Nephron progenitor cell (in vitro differentiated cells): ENCODE results near the gene SPOUT1.

Experiments used
- DNase-seq: peaks from one replicate; pipeline ENCODE4 v3.0.0; 2021
- H3K27ac Mint-ChIP-seq: 2 replicates; pipeline ENCODE4 v1.8.0; 2021; ENCODE audit warnings: mild to moderate bottlenecking, moderate library complexity, mixed read lengths
- H3K27me3 Mint-ChIP-seq: 2 replicates; pipeline ENCODE4 v1.8.0; 2021; ENCODE audit warnings: mild to moderate bottlenecking, low read depth, mixed read lengths; ENCODE audit not compliant: poor library complexity
- H3K36me3 Mint-ChIP-seq: 2 replicates; pipeline ENCODE4 v1.8.0; 2021; ENCODE audit warnings: low read depth, mixed read lengths
- H3K4me1 Mint-ChIP-seq: 2 replicates; pipeline ENCODE4 v1.8.0; 2021; ENCODE audit warnings: mixed read lengths
- H3K4me3 Mint-ChIP-seq: 2 replicates; pipeline ENCODE4 v1.8.0; 2021; ENCODE audit warnings: mild to moderate bottlenecking, moderate library complexity, mixed read lengths
- H3K9me3 Mint-ChIP-seq: 2 replicates; pipeline ENCODE4 v1.8.0; 2021; ENCODE audit warnings: mild to moderate bottlenecking, moderate library complexity, mixed read lengths
- CTCF ChIP-seq: fragments of 200-600 bp; sonication (generic); IDR thresholded peaks from 2 replicates; pipeline ENCODE4 v1.5.0; 2021; ENCODE audit warnings: antibody characterized with exemption

The SPOUT1 gene

DNA sequence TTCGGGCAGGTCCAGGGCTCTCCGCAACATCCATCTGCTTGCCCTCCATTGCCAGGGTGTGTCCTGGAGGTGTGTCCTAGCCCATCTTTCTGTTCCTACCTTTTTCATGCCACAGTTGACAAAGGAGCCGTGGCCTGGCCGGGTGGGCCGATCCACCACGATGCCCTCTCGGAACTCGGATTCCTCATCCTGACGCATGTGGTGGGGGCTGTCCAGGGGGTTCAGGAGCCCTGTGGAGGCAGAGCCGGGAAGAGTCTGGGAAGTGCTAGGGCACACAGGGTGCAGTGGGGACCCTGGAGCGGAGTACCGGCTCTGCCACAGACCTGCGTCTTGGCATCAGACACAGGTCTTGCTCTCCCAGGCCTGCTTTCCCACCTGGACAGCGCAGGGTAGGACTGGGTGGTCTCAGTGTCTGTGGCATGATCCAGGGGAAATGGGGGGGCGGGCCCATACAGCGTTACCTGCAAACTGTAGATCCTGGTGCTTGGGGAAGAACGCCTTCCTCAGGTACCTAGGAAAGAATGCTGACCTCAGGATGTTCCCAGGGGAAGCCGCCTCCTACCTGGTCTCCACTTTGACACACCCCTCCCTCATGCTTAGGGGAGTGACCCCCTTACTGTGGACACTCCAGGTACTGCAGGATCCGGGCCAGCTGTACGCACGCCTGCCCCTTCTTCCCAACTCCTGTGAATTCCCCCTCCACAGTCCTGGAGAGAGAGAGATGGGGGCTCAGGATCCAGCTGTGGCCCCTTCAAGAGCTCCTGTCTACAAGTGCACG, 3.5 kb downstream of the SPOUT1 start:
- TF ChIP-seq CTCF, result no peak
- Mint-ChIP-seq H3K4me1 (peaks cover 15% of the 10 kb centered on the region), H3K27ac (no peak overlapping the region), H3K4me3 (no peak overlapping the region), H3K27me3 (no peaks in the 10 kb centered on the region), H3K36me3 (peaks cover 22% of the 10 kb centered on the region), H3K9me3 (no peaks in the 10 kb centered on the region)
- no peak for DNase-seq

GRCh38 chr9:128824911-128825310, 4.7 kb downstream of the SPOUT1 start:
- DNase-seq, result no peak
- H3K36me3 Mint-ChIP-seq, result peaks cover 23% of the 10 kb centered on the region
- H3K4me1 Mint-ChIP-seq, result peaks cover 17% of the 10 kb centered on the region
- TF ChIP-seq CTCF, result no peak
- peaks cover 4% of the 10 kb centered on the region for H3K27me3 Mint-ChIP-seq
- H3K4me3 Mint-ChIP-seq, result no peak overlapping the region
- H3K9me3 Mint-ChIP-seq, result no peaks in the 10 kb centered on the region
- H3K27ac Mint-ChIP-seq, result no peak overlapping the region

GRCh38 chr9:128823903-128824406, 5.6 kb downstream of the SPOUT1 start:
- Mint-ChIP-seq H3K4me3 (no peak overlapping the region), H3K27ac (no peak overlapping the region), H3K27me3 (peaks cover 11% of the 10 kb centered on the region), H3K4me1 (peaks cover 23% of the 10 kb centered on the region), H3K36me3 (peaks cover 21% of the 10 kb centered on the region), H3K9me3 (no peaks in the 10 kb centered on the region)
- no peak for DNase-seq
- TF ChIP-seq CTCF, result no peak

DNA sequence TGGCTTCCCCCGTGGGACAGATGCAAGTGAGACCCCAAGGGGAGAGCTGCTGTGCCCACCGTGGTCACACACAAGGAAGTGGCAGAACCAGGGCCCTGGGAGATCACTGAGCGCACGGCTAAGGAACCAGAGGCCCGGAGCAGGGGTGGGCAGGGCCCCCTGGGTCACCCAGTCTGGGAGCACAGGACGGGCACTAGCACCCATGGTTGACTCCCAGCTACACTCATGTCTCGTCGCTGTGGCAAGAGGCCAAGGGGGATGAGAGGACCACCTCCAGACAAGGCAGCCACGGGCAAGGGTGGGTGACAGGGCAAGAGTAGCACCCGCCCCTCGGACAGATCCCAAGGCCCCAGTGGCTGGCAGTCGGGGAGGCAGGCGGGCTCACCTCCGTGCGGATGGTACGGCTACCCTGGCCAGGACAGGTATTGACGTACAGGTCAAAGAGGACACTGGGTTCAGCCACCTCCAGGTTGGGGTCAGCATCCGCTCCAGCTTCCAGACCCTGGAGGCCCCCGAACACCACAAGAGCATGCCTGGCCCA, 6.2 kb downstream of the SPOUT1 start:
- Mint-ChIP-seq H3K4me3 (no peak overlapping the region), H3K4me1 (peaks cover 18% of the 10 kb centered on the region), H3K27ac (no peak overlapping the region), H3K36me3 (peaks cover 16% of the 10 kb centered on the region), H3K27me3 (peaks cover 11% of the 10 kb centered on the region), H3K9me3 (no peaks in the 10 kb centered on the region)
- no peak for DNase-seq
- no peak for TF ChIP-seq CTCF

- Mint-ChIP-seq H3K27me3 (peaks cover 11% of the 10 kb centered on the region), H3K36me3 (peaks cover 15% of the 10 kb centered on the region)
- TF ChIP-seq CTCF, result no peak
These were observed 7.1 kb downstream of the SPOUT1 start for GRCh38 chr9:128822407-128823042.

More at GRCh38 chr9:128822407-128823042, 7.1 kb downstream of the SPOUT1 start:
- H3K9me3 Mint-ChIP-seq, result no peaks in the 10 kb centered on the region
- H3K27ac Mint-ChIP-seq, result no peak overlapping the region
- no peak for DNase-seq
- peaks cover 10% of the 10 kb centered on the region for H3K4me1 Mint-ChIP-seq
- no peak overlapping the region for H3K4me3 Mint-ChIP-seq
